GM23248 (cell line): ENCODE data around the gene L3MBTL3. TPM values are rescaled to one million over a fixed set of nuclear protein-coding genes. Genes with fewer than 3 reads are reported as not detected.

Experiments used
- DNase-seq: peaks from one replicate; pipeline ENCODE4 v3.0.0-alpha.2; 2015
- H2AFZ ChIP-seq: fragments of 200-600 bp; sonication (generic); 2 replicates; pipeline ENCODE4 v1.6.1; 2016; ENCODE audit warnings: antibody characterized with exemption
- H3F3A ChIP-seq: fragments of 200-600 bp; sonication (generic); 2 replicates; pipeline ENCODE4 v1.6.1; 2016; ENCODE audit warnings: mild to moderate bottlenecking, antibody characterized with exemption, mixed run types; ENCODE audit not compliant: insufficient read depth
- H3K27ac ChIP-seq: fragments of 200-600 bp; sonication (generic); 2 replicates; pipeline ENCODE4 v1.5.1; 2016; ENCODE audit warnings: mild to moderate bottlenecking
- H3K27me3 ChIP-seq: fragments of 200-600 bp; sonication (generic); replicated peaks from 2 replicates; pipeline ENCODE4 v1.6.1; 2016; ENCODE audit warnings: mild to moderate bottlenecking; ENCODE audit not compliant: insufficient read depth
- H3K36me3 ChIP-seq: fragments of 200-600 bp; sonication (generic); 2 replicates; pipeline ENCODE4 v1.6.1; 2016; ENCODE audit warnings: low read depth, mild to moderate bottlenecking
- H3K4me1 ChIP-seq: fragments of 200-600 bp; sonication (generic); 2 replicates; pipeline ENCODE4 v1.6.1; 2016; ENCODE audit warnings: mild to moderate bottlenecking; ENCODE audit not compliant: insufficient read depth
- H3K4me2 ChIP-seq: fragments of 200-600 bp; sonication (generic); one replicate; pipeline ENCODE4 v1.6.1; 2016; ENCODE audit warnings: mild to moderate bottlenecking; ENCODE audit not compliant: unreplicated experiment
- H3K4me3 ChIP-seq: fragments of 200-600 bp; sonication (generic); 2 replicates; pipeline ENCODE4 v1.5.1; 2016; ENCODE audit warnings: mild to moderate bottlenecking
- H3K79me2 ChIP-seq: fragments of 200-600 bp; sonication (generic); 2 replicates; pipeline ENCODE4 v1.6.1; 2016; ENCODE audit warnings: mild to moderate bottlenecking; ENCODE audit not compliant: insufficient read depth
- H3K9ac ChIP-seq: fragments of 200-600 bp; sonication (generic); 2 replicates; pipeline ENCODE4 v1.6.1; 2016; ENCODE audit warnings: mild to moderate bottlenecking
- H3K9me2 ChIP-seq: fragments of 200-600 bp; sonication (generic); 2 replicates; pipeline ENCODE4 v1.6.1; 2016; ENCODE audit warnings: mixed run types, mild to moderate bottlenecking, moderate library complexity; ENCODE audit not compliant: insufficient read depth
- H3K9me3 ChIP-seq: fragments of 200-600 bp; sonication (generic); one replicate; pipeline ENCODE4 v1.6.1; 2017; ENCODE audit warnings: low read depth
- H4K20me1 ChIP-seq: fragments of 200-600 bp; sonication (generic); 2 replicates; pipeline ENCODE4 v1.6.0; 2016; ENCODE audit not compliant: insufficient read depth
- EZH2 ChIP-seq: fragments of 200-600 bp; sonication (generic); IDR thresholded peaks from 2 replicates; pipeline ENCODE4 v1.6.1; 2018; ENCODE audit warnings: antibody characterized with exemption, mild to moderate bottlenecking; ENCODE audit not compliant: insufficient read depth, poor library complexity, severe bottlenecking
- EZH2phosphoT487 ChIP-seq: fragments of 200-600 bp; sonication (generic); IDR thresholded peaks from 2 replicates; pipeline ENCODE4 v1.6.1; 2018; ENCODE audit warnings: antibody characterized with exemption, moderate library complexity, mild to moderate bottlenecking, low read depth; ENCODE audit not compliant: insufficient read depth
- WGBS, 2 experiments: methylation state at CpG; one replicate each; pipeline ENCODE4 v1.1.6; 2015 to 2017; ENCODE audit warnings: low lambda C conversion rate in 2 of 2, low coverage in 1 of 2; ENCODE audit errors: missing lambda C conversion rate in 2 of 2; 5-methylcytosine and 5-hydroxymethylcytosine counted together
- in situ Hi-C: fragments of 300-500 bp; cut with MboI; formaldehyde crosslinking; loops from 2 replicates; pipeline ENCODE4 v1.15.0; 2020
- polyA plus RNA-seq: library from polyadenylated mRNA; unstranded; fragments of >200 nt; fragmentation: Nextera tagmentation; extraction: Ambion mirVana; gene quantifications from 2 replicates; pipeline ENCODE4 v1.2.1, GENCODE V29; 2016
- total RNA-seq: library from RNA; depleted of rRNA; stranded (reverse); fragments of >200 nt; shearing (Covaris generic); gene quantifications from 2 replicates; pipeline ENCODE4 v1.2.3, GENCODE V29; 2014

Gene L3MBTL3
- total and polyA plus RNA-seq, 2 experiments from 2014 or later: 3.3 to 4.3 TPM

- no peaks in the 10 kb centered on the region for H3K9me2 ChIP-seq
- no peaks in the 10 kb centered on the region for H4K20me1 ChIP-seq
- no peak for DNase-seq
- H3K9ac ChIP-seq: no peak overlapping the region
- no peaks in the 10 kb centered on the region for H3F3A ChIP-seq
- in situ Hi-C loops: no loop called here
- H3K4me2 ChIP-seq: no peak overlapping the region
- no peak overlapping the region for H3K27ac ChIP-seq
- H3K79me2 ChIP-seq: no peaks in the 10 kb centered on the region
- H3K4me1 ChIP-seq: no peaks in the 10 kb centered on the region
- no peaks in the 10 kb centered on the region for H3K9me3 ChIP-seq
- H3K36me3 ChIP-seq: no peaks in the 10 kb centered on the region
- H3K27me3 ChIP-seq: no peaks in the 10 kb centered on the region
- no peak for TF ChIP-seq EZH2
- no peak overlapping the region for H3K4me3 ChIP-seq
- H2AFZ ChIP-seq: no peak overlapping the region
Measured at GRCh38 chr6:130120731-130121130, 102.3 kb downstream of the L3MBTL3 start.

- H4K20me1 ChIP-seq: no peaks in the 10 kb centered on the region
- H3K9me2 ChIP-seq: no peaks in the 10 kb centered on the region
- in situ Hi-C loops: no loop called here
- TF ChIP-seq EZH2 (no peak), EZH2phosphoT487 (no peak)
- no peak overlapping the region for H3K4me2 ChIP-seq
- no peaks in the 10 kb centered on the region for H3K36me3 ChIP-seq
- H3K4me3 ChIP-seq: no peak overlapping the region
- H3K27me3 ChIP-seq: no peaks in the 10 kb centered on the region
- no peak overlapping the region for H3K9ac ChIP-seq
- no peaks in the 10 kb centered on the region for H3K9me3 ChIP-seq
- H3K79me2 ChIP-seq: no peaks in the 10 kb centered on the region
- DNase-seq: no peak
- no peak overlapping the region for H2AFZ ChIP-seq
- H3F3A ChIP-seq: no peaks in the 10 kb centered on the region
- 96 to 100% methylated on average over 2 of the region's 2 CpGs for WGBS, 2 experiments
- H3K27ac ChIP-seq: no peak overlapping the region
- H3K4me1 ChIP-seq: no peaks in the 10 kb centered on the region
Measured at GRCh38 chr6:130122243-130122642, 103.9 kb downstream of the L3MBTL3 start.

GRCh38 chr6:130127195-130127594 is 108.8 kb downstream of the L3MBTL3 start:
- Histone ChIP-seq H3F3A (no peaks in the 10 kb centered on the region), H3K9me3 (no peaks in the 10 kb centered on the region), H3K36me3 (no peaks in the 10 kb centered on the region), H3K4me1 (no peaks in the 10 kb centered on the region), H3K4me3 (no peak overlapping the region), H4K20me1 (no peaks in the 10 kb centered on the region), H3K27ac (no peak overlapping the region), H3K27me3 (no peaks in the 10 kb centered on the region), H3K9ac (no peak overlapping the region), H2AFZ (no peak overlapping the region), H3K79me2 (no peaks in the 10 kb centered on the region), H3K4me2 (no peak overlapping the region), H3K9me2 (no peaks in the 10 kb centered on the region; the same call in 1 of the 2 replicates)
- 63 to 73% methylated on average over 2 of the region's 2 CpGs for WGBS, 2 experiments
- TF ChIP-seq EZH2phosphoT487: no peak
- no peak for TF ChIP-seq EZH2
- in situ Hi-C loops: no loop called here
- DNase-seq: no peak

- H3K9me2 ChIP-seq: no peaks in the 10 kb centered on the region; the same call in 1 of the 2 replicates
- H3K4me1 ChIP-seq: no peaks in the 10 kb centered on the region
- no peak overlapping the region for H2AFZ ChIP-seq
- H3K27ac ChIP-seq: no peak overlapping the region
- in situ Hi-C loops: no loop called here
- TF ChIP-seq EZH2phosphoT487 (no peak), EZH2 (no peak)
- no peaks in the 10 kb centered on the region for H3F3A ChIP-seq
- H3K4me2 ChIP-seq: no peak overlapping the region
- no peak for DNase-seq
- H3K9me3 ChIP-seq: no peaks in the 10 kb centered on the region
- no peaks in the 10 kb centered on the region for H4K20me1 ChIP-seq
- H3K27me3 ChIP-seq: no peaks in the 10 kb centered on the region
- WGBS, 2 experiments: 93 to 94% methylated on average over 5 of the region's 5 CpGs
- H3K79me2 ChIP-seq: no peaks in the 10 kb centered on the region
- no peaks in the 10 kb centered on the region for H3K36me3 ChIP-seq
- no peak overlapping the region for H3K4me3 ChIP-seq
- H3K9ac ChIP-seq: no peak overlapping the region
Measured at GRCh38 chr6:130128326-130128725, 109.9 kb downstream of the L3MBTL3 start.

GRCh38 chr6:130129762-130130246 is 111.4 kb downstream of the L3MBTL3 start:
- Histone ChIP-seq H3K27ac (no peak overlapping the region), H3F3A (no peaks in the 10 kb centered on the region), H4K20me1 (no peaks in the 10 kb centered on the region), H3K27me3 (no peaks in the 10 kb centered on the region), H3K4me2 (no peak overlapping the region), H3K9me2 (no peaks in the 10 kb centered on the region; the same call in 1 of the 2 replicates), H3K79me2 (no peaks in the 10 kb centered on the region), H3K4me1 (no peaks in the 10 kb centered on the region), H2AFZ (no peak overlapping the region), H3K36me3 (no peaks in the 10 kb centered on the region; the same call in 1 of the 2 replicates), H3K9me3 (no peaks in the 10 kb centered on the region), H3K4me3 (no peak overlapping the region), H3K9ac (no peak overlapping the region)
- no peak for DNase-seq
- TF ChIP-seq EZH2 (no peak), EZH2phosphoT487 (no peak)
- 98 to 99% methylated on average over 6 of the region's 6 CpGs for WGBS, 2 experiments
- in situ Hi-C loops: no loop called here
